Natural killer cell treated with Interleukin-12 subunit alpha and Interleukin-12 subunit beta and Interleukin-15 and Interleukin-18, amount 100 ng/mL, for 72 hours (primary cell): ENCODE results near the gene SCD5. TPM values are rescaled to one million over a fixed set of nuclear protein-coding genes. Genes with fewer than 3 reads are reported as not detected.
A peak's percentile ranks its signal among the peaks of the same experiment; 100 is the strongest.

Source experiments
- ATAC-seq, 2 donors: fragments of 150-1000 bp; cut with Tn5 transposase in 1 of 2; sonication (Bioruptor Pico), chemical (Tn5 transposase) in 1 of 2; 2 replicates each; pipeline ENCODE4 v1.10.0; 2021
- DNase-seq: peaks from one replicate; pipeline ENCODE4 v3.0.0; 2022; ENCODE audit warnings: low spot score
- H3K27ac Mint-ChIP-seq, 2 donors: 1 replicate in 1 of 2; 2 replicates in 1 of 2; pipeline ENCODE4 v1.8.0; 2022; ENCODE audit warnings: mixed read lengths in 2 of 2, mild to moderate bottlenecking in 1 of 2, moderate library complexity in 1 of 2
- H3K27me3 Mint-ChIP-seq, 2 donors: 1 replicate in 1 of 2; 2 replicates in 1 of 2; pipeline ENCODE4 v1.8.0; 2022; ENCODE audit warnings: mixed read lengths in 2 of 2
- H3K36me3 Mint-ChIP-seq: one replicate; pipeline ENCODE4 v1.8.0; 2022; ENCODE audit warnings: mixed read lengths
- H3K4me1 Mint-ChIP-seq, 2 donors: 1 replicate in 1 of 2; 2 replicates in 1 of 2; pipeline ENCODE4 v1.8.0; 2022; ENCODE audit warnings: low read depth in 2 of 2, mixed read lengths in 2 of 2, mild to moderate bottlenecking in 1 of 2
- H3K4me3 Mint-ChIP-seq: one replicate; pipeline ENCODE4 v1.8.0; 2022; ENCODE audit warnings: mixed read lengths
- H3K9me3 Mint-ChIP-seq: 2 replicates; pipeline ENCODE4 v1.8.0; 2022; ENCODE audit warnings: mixed read lengths
- total RNA-seq, 2 donors: library from RNA; stranded (reverse); gene quantifications; one replicate each; pipeline ENCODE4 v1.2.3, GENCODE V29; 2022

The SCD5 gene
- total RNA-seq, 2 donors from 2014 or later, result 5.6 to 8.4 TPM

- no peaks in the 10 kb centered on the region for H3K36me3 Mint-ChIP-seq
- no peak overlapping the region for H3K27ac Mint-ChIP-seq
- ATAC-seq, result peak; percentile 24 to 41
- H3K27me3 Mint-ChIP-seq, result no peaks in the 10 kb centered on the region
- H3K9me3 Mint-ChIP-seq, result no peaks in the 10 kb centered on the region
- DNase-seq, result no peak
- H3K4me1 Mint-ChIP-seq, result no peaks in the 10 kb centered on the region
- H3K4me3 Mint-ChIP-seq, result no peak overlapping the region
Measured at GRCh38 chr4:82692101-82692780, 106.4 kb downstream of the SCD5 start.

GRCh38 chr4:82691431-82691830, 107.2 kb downstream of the SCD5 start:
- H3K4me1 Mint-ChIP-seq, result no peaks in the 10 kb centered on the region
- no peaks in the 10 kb centered on the region for H3K9me3 Mint-ChIP-seq
- H3K36me3 Mint-ChIP-seq, result no peaks in the 10 kb centered on the region
- H3K27ac Mint-ChIP-seq, result no peak overlapping the region
- H3K4me3 Mint-ChIP-seq, result no peak overlapping the region
- no peak for DNase-seq
- H3K27me3 Mint-ChIP-seq, result no peaks in the 10 kb centered on the region
- ATAC-seq, result no peak

- no peaks in the 10 kb centered on the region for H3K36me3 Mint-ChIP-seq
- ATAC-seq (no peak), DNase-seq (no peak)
- no peaks in the 10 kb centered on the region for H3K27me3 Mint-ChIP-seq
- H3K4me1 Mint-ChIP-seq, result no peaks in the 10 kb centered on the region
- no peaks in the 10 kb centered on the region for H3K9me3 Mint-ChIP-seq
- H3K27ac Mint-ChIP-seq, result no peak overlapping the region
- no peak overlapping the region for H3K4me3 Mint-ChIP-seq
Measured at GRCh38 chr4:82688091-82688795, 110.4 kb downstream of the SCD5 start.

GRCh38 chr4:82687531-82687930, 111.1 kb downstream of the SCD5 start:
- no peaks in the 10 kb centered on the region for H3K36me3 Mint-ChIP-seq
- no peaks in the 10 kb centered on the region for H3K9me3 Mint-ChIP-seq
- H3K27me3 Mint-ChIP-seq, result no peaks in the 10 kb centered on the region
- H3K4me3 Mint-ChIP-seq, result no peak overlapping the region
- no peak overlapping the region for H3K27ac Mint-ChIP-seq
- ATAC-seq (no peak), DNase-seq (no peak)
- H3K4me1 Mint-ChIP-seq, result no peaks in the 10 kb centered on the region

GRCh38 chr4:82681754-82682153, 116.8 kb downstream of the SCD5 start:
- Mint-ChIP-seq H3K27ac (no peak overlapping the region), H3K36me3 (no peaks in the 10 kb centered on the region), H3K27me3 (no peaks in the 10 kb centered on the region), H3K9me3 (no peaks in the 10 kb centered on the region), H3K4me1 (peaks cover 0 to 6% of the 10 kb centered on the region in 2 donors), H3K4me3 (no peak overlapping the region)
- DNase-seq (no peak), ATAC-seq (no peak)

- no peaks in the 10 kb centered on the region for H3K9me3 Mint-ChIP-seq
Measured at GRCh38 chr4:82680834-82681233, 117.8 kb downstream of the SCD5 start.

GRCh38 chr4:82679531-82679930, 119.1 kb downstream of the SCD5 start:
- H3K27me3 Mint-ChIP-seq, result no peaks in the 10 kb centered on the region
- no peaks in the 10 kb centered on the region for H3K9me3 Mint-ChIP-seq
- H3K4me1 Mint-ChIP-seq, result peaks cover 0 to 6% of the 10 kb centered on the region in 2 donors
- H3K27ac Mint-ChIP-seq, result no peak overlapping the region
- H3K36me3 Mint-ChIP-seq, result no peaks in the 10 kb centered on the region
- H3K4me3 Mint-ChIP-seq, result no peak overlapping the region
- DNase-seq (no peak), ATAC-seq (no peak)

More at GRCh38 chr4:82680834-82681233, 117.8 kb downstream of the SCD5 start:
- H3K36me3 Mint-ChIP-seq, result no peaks in the 10 kb centered on the region
- ATAC-seq (no peak), DNase-seq (no peak)
- H3K4me1 Mint-ChIP-seq, result peaks cover 0 to 6% of the 10 kb centered on the region in 2 donors
- H3K27ac Mint-ChIP-seq, result no peak overlapping the region
- H3K27me3 Mint-ChIP-seq, result no peaks in the 10 kb centered on the region
- H3K4me3 Mint-ChIP-seq, result no peak overlapping the region

GRCh38 chr4:82678051-82678450, 120.5 kb downstream of the SCD5 start:
- Mint-ChIP-seq H3K4me3 (no peak overlapping the region), H3K36me3 (no peaks in the 10 kb centered on the region), H3K27ac (no peak overlapping the region)

GRCh38 chr4:82677327-82677726, 121.3 kb downstream of the SCD5 start:
- DNase-seq (no peak), ATAC-seq (peak in 1 of 2 donors; percentile 11)
- no peak overlapping the region for H3K4me3 Mint-ChIP-seq
- no peaks in the 10 kb centered on the region for H3K9me3 Mint-ChIP-seq
- no peaks in the 10 kb centered on the region for H3K36me3 Mint-ChIP-seq
- H3K27ac Mint-ChIP-seq, result no peak overlapping the region
- no peaks in the 10 kb centered on the region for H3K27me3 Mint-ChIP-seq
- peaks cover 0 to 6% of the 10 kb centered on the region in 2 donors for H3K4me1 Mint-ChIP-seq

More at GRCh38 chr4:82678051-82678450, 120.5 kb downstream of the SCD5 start:
- Mint-ChIP-seq H3K9me3 (no peaks in the 10 kb centered on the region), H3K27me3 (no peaks in the 10 kb centered on the region), H3K4me1 (peaks cover 0 to 6% of the 10 kb centered on the region in 2 donors)
- no peak for DNase-seq
- ATAC-seq, result no peak

GRCh38 chr4:82667761-82668480, 130.7 kb downstream of the SCD5 start:
- no peak for DNase-seq
- ATAC-seq, result no peak

GRCh38 chr4:82666970-82667665, 131.5 kb downstream of the SCD5 start:
- H3K27ac Mint-ChIP-seq, result no peak overlapping the region
- no peaks in the 10 kb centered on the region for H3K4me1 Mint-ChIP-seq
- H3K9me3 Mint-ChIP-seq, result peaks cover 6% of the 10 kb centered on the region
- H3K27me3 Mint-ChIP-seq, result no peaks in the 10 kb centered on the region
- DNase-seq (no peak), ATAC-seq (no peak)
- H3K4me3 Mint-ChIP-seq, result no peak overlapping the region
- H3K36me3 Mint-ChIP-seq, result peaks cover 13% of the 10 kb centered on the region

More at GRCh38 chr4:82667761-82668480, 130.7 kb downstream of the SCD5 start:
- Mint-ChIP-seq H3K4me3 (no peak overlapping the region), H3K27me3 (no peaks in the 10 kb centered on the region), H3K9me3 (peaks cover 6% of the 10 kb centered on the region), H3K4me1 (no peaks in the 10 kb centered on the region), H3K27ac (no peak overlapping the region), H3K36me3 (peaks cover 13% of the 10 kb centered on the region)

GRCh38 chr4:82661181-82661992, 137.2 kb downstream of the SCD5 start:
- ATAC-seq, result no peak
- Mint-ChIP-seq H3K9me3 (no peaks in the 10 kb centered on the region), H3K4me1 (no peaks in the 10 kb centered on the region), H3K36me3 (peaks cover 17% of the 10 kb centered on the region), H3K27me3 (no peaks in the 10 kb centered on the region), H3K27ac (no peak overlapping the region), H3K4me3 (no peak overlapping the region)
- DNase-seq, result no peak

- H3K27me3 Mint-ChIP-seq, result no peaks in the 10 kb centered on the region
- H3K36me3 Mint-ChIP-seq, result no peaks in the 10 kb centered on the region
- no peak overlapping the region for H3K4me3 Mint-ChIP-seq
- no peak for DNase-seq
- no peak for ATAC-seq
- H3K9me3 Mint-ChIP-seq, result no peaks in the 10 kb centered on the region
- no peaks in the 10 kb centered on the region for H3K4me1 Mint-ChIP-seq
- no peak overlapping the region for H3K27ac Mint-ChIP-seq
Measured at GRCh38 chr4:82652062-82652461, 146.5 kb downstream of the SCD5 start.
